Measurements from ENCODE around the gene NHS. TPM values are rescaled to one million over a fixed set of nuclear protein-coding genes. Genes with fewer than 3 reads are reported as not detected.

The NHS gene
- total RNA-seq, 2 donors from 2014 or later: 6.0 to 7.3 TPM

- no peak overlapping the region for H3K9ac ChIP-seq (ENCODE audit: extremely low read depth, low read length, poor library complexity, severe bottlenecking)
- DNase-seq: no peak
- no peak for TF ChIP-seq CTCF (conservative IDR thresholded peaks at IDR 0.05)
- H3K4me3 ChIP-seq (ENCODE audit: low read length): no peak overlapping the region
- Mint-ChIP-seq H3K4me1 (peaks cover 34% of the 10 kb centered on the region), H3K27me3 (ENCODE audit: insufficient read depth) (peaks cover 9% of the 10 kb centered on the region), H3K4me3 (peak overlapping the region; percentile 35), H3K27ac (peak overlapping the region; percentile 79), H3K36me3 (ENCODE audit: low read depth) (no peaks in the 10 kb centered on the region), H3K9me3 (no peaks in the 10 kb centered on the region)
- 32 to 33% methylated on average over 3 to 8 of the region's 8 CpGs for WGBS, 2 experiments (ENCODE audit: insufficient coverage in 1 of 2, insufficient read length in 1 of 2)
- peaks cover 3% of the 10 kb centered on the region for H3K4me1 ChIP-seq (ENCODE audit: control insufficient read depth, insufficient read depth, low read length)
- H3K27ac ChIP-seq (ENCODE audit: low read depth, low read length): no peak overlapping the region
- no peaks in the 10 kb centered on the region for H3K9me3 ChIP-seq (ENCODE audit: control insufficient read depth, low read length)
- no peaks in the 10 kb centered on the region for H3K36me3 ChIP-seq (ENCODE audit: control insufficient read depth, insufficient read depth, low read length)
- H3K27me3 ChIP-seq (ENCODE audit: control insufficient read depth, insufficient read depth, low read length, poor library complexity, severe bottlenecking): no peaks in the 10 kb centered on the region
Measured at GRCh38 chrX:17559728-17560379, 184.9 kb downstream of the NHS start.

- Histone ChIP-seq H3K9me3 (ENCODE audit: control insufficient read depth, low read length) (no peaks in the 10 kb centered on the region), H3K27ac (ENCODE audit: low read depth, low read length) (no peak overlapping the region), H3K27me3 (ENCODE audit: control insufficient read depth, insufficient read depth, low read length, poor library complexity, severe bottlenecking) (no peaks in the 10 kb centered on the region), H3K4me1 (ENCODE audit: control insufficient read depth, insufficient read depth, low read length) (peaks cover 3% of the 10 kb centered on the region), H3K4me3 (ENCODE audit: low read length) (no peak overlapping the region), H3K9ac (ENCODE audit: extremely low read depth, low read length, poor library complexity, severe bottlenecking) (no peak overlapping the region), H3K36me3 (ENCODE audit: control insufficient read depth, insufficient read depth, low read length) (no peaks in the 10 kb centered on the region)
- TF ChIP-seq CTCF (conservative IDR thresholded peaks at IDR 0.05): no peak
- peak overlapping the region; percentile 35 for H3K4me3 Mint-ChIP-seq
- peaks cover 9% of the 10 kb centered on the region for H3K27me3 Mint-ChIP-seq (ENCODE audit: insufficient read depth)
- peak overlapping the region; percentile 79 for H3K27ac Mint-ChIP-seq
- WGBS, 2 experiments (ENCODE audit: insufficient coverage in 1 of 2, insufficient read length in 1 of 2): 89% methylated on average over 2 of the region's 2 CpGs; no CpG with 5 or more reads in 1 of the 2 experiments
- no peak for DNase-seq
- no peaks in the 10 kb centered on the region for H3K9me3 Mint-ChIP-seq
- no peaks in the 10 kb centered on the region for H3K36me3 Mint-ChIP-seq (ENCODE audit: low read depth)
- peaks cover 32% of the 10 kb centered on the region for H3K4me1 Mint-ChIP-seq
Measured at GRCh38 chrX:17560385-17560784, 185.4 kb downstream of the NHS start.

GRCh38 chrX:17563076-17563475 lies 188.1 kb downstream of the NHS start:
- 100% methylated on average over 2 of the region's 2 CpGs; no CpG with 5 or more reads in 1 of the 2 experiments for WGBS, 2 experiments (ENCODE audit: insufficient coverage in 1 of 2, insufficient read length in 1 of 2)
- Mint-ChIP-seq H3K4me3 (no peak overlapping the region), H3K9me3 (no peaks in the 10 kb centered on the region), H3K27me3 (ENCODE audit: insufficient read depth) (peaks cover 14% of the 10 kb centered on the region), H3K27ac (no peak overlapping the region), H3K4me1 (peaks cover 32% of the 10 kb centered on the region), H3K36me3 (ENCODE audit: low read depth) (no peaks in the 10 kb centered on the region)
- Histone ChIP-seq H3K9ac (ENCODE audit: extremely low read depth, low read length, poor library complexity, severe bottlenecking) (no peak overlapping the region), H3K9me3 (ENCODE audit: control insufficient read depth, low read length) (no peaks in the 10 kb centered on the region), H3K4me1 (ENCODE audit: control insufficient read depth, insufficient read depth, low read length) (peaks cover 3% of the 10 kb centered on the region), H3K27ac (ENCODE audit: low read depth, low read length) (no peak overlapping the region), H3K36me3 (ENCODE audit: control insufficient read depth, insufficient read depth, low read length) (no peaks in the 10 kb centered on the region), H3K27me3 (ENCODE audit: control insufficient read depth, insufficient read depth, low read length, poor library complexity, severe bottlenecking) (no peaks in the 10 kb centered on the region), H3K4me3 (ENCODE audit: low read length) (no peak overlapping the region)
- DNase-seq: no peak
- no peak for TF ChIP-seq CTCF (conservative IDR thresholded peaks at IDR 0.05)
